ENCODE measurements around the gene ZNF580. TPM values are rescaled to one million over a fixed set of nuclear protein-coding genes. Genes with fewer than 3 reads are reported as not detected.

The ZNF580 gene
- total RNA-seq, 1 experiment from 2014 or later = 22.8 TPM

DNA sequence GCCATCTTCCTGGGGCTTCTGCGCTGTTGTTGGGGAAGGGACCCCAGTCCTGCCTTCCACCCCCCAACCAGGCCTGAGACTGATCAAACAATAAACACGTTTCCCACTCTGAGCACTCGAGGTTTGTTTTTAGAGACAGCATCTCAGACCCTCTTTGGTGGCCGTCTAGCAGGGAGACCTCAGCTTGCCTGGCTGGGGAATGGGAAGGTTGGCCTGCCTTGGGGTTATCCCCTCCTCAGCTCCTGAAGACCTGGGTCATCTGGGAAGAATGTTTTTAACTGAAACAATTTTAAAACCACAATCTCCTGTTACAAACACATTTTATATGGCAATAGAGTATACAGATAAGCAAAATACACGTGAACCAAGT, 4.7 kb downstream of the ZNF580 start:
- H3K4ac ChIP-seq (ENCODE audit: low read depth, low read length) = no peak overlapping the region
- no CpG with 5 or more reads among the region's 5 CpGs for WGBS (ENCODE audit: extremely low coverage, insufficient read length, low lambda C conversion rate)
- no peaks in the 10 kb centered on the region for H4K20me1 ChIP-seq (ENCODE audit: control insufficient read depth, insufficient read depth, insufficient read length)
- H2BK120ac ChIP-seq (ENCODE audit: low read depth, low read length, poor library complexity, severe bottlenecking) = no peak overlapping the region
- no peak overlapping the region for H2AK5ac ChIP-seq (ENCODE audit: insufficient read length, low read length)
- H4K5ac ChIP-seq (ENCODE audit: insufficient read length, low read depth, low read length) = no peak overlapping the region
- no peaks in the 10 kb centered on the region for H3K4me1 ChIP-seq (ENCODE audit: insufficient read depth, low read length)
- H2AFZ ChIP-seq (ENCODE audit: low read length) = no peak overlapping the region
- H3T11ph ChIP-seq (ENCODE audit: low read length) = no peak overlapping the region
- H2BK15ac ChIP-seq (ENCODE audit: low read depth, low read length) = no peak overlapping the region
- peaks cover 40% of the 10 kb centered on the region for H3K23me2 ChIP-seq (ENCODE audit: insufficient read length, low read depth, low read length, poor library complexity, severe bottlenecking)
- DNase-seq = no peak
- H3K79me1 ChIP-seq (ENCODE audit: insufficient read depth, low read depth, low read length, poor library complexity, severe bottlenecking) = peaks cover 3% of the 10 kb centered on the region
- H4K8ac ChIP-seq (replicated peaks; ENCODE audit: insufficient read length, low read depth, low read length) = no peak overlapping the region
- no peak overlapping the region for H3K9ac ChIP-seq (ENCODE audit: extremely low read depth, insufficient read length, low read length)
- no peak overlapping the region for H2BK5ac ChIP-seq (ENCODE audit: insufficient read length, low read length)
- TF ChIP-seq, protein P1, sequence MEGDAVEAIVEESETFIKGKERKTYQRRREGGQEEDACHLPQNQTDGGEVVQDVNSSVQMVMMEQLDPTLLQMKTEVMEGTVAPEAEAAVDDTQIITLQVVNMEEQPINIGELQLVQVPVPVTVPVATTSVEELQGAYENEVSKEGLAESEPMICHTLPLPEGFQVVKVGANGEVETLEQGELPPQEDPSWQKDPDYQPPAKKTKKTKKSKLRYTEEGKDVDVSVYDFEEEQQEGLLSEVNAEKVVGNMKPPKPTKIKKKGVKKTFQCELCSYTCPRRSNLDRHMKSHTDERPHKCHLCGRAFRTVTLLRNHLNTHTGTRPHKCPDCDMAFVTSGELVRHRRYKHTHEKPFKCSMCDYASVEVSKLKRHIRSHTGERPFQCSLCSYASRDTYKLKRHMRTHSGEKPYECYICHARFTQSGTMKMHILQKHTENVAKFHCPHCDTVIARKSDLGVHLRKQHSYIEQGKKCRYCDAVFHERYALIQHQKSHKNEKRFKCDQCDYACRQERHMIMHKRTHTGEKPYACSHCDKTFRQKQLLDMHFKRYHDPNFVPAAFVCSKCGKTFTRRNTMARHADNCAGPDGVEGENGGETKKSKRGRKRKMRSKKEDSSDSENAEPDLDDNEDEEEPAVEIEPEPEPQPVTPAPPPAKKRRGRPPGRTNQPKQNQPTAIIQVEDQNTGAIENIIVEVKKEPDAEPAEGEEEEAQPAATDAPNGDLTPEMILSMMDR (conservative IDR thresholded peaks at IDR 0.05) = no peak
- Mint-ChIP-seq H3K9me3 (peaks cover 0 to 4% of the 10 kb centered on the region in 2 experiments; a peak in 2 of 5 replicates), H3K27me3 (ENCODE audit: low read depth) (peaks cover 1% of the 10 kb centered on the region; the same call in 1 of the 2 replicates), H3K4me3 (peak overlapping the region; percentile 48 to 75), H3K4me1 (peaks cover 23 to 37% of the 10 kb centered on the region in 2 experiments), H3K36me3 (ENCODE audit: insufficient read depth in 1 of 3, low read depth in 3 of 3) (peaks cover 16 to 41% (median 32%) of the 10 kb centered on the region in 3 experiments), H3K27ac (no peak overlapping the region)
- peaks cover 7% of the 10 kb centered on the region; the same call in 1 of the 2 replicates for H3K79me2 ChIP-seq (ENCODE audit: insufficient read depth, low read length)
- no peaks in the 10 kb centered on the region for H3K9me3 ChIP-seq (ENCODE audit: control insufficient read depth, low read depth, low read length)
- H3K27me3 ChIP-seq (ENCODE audit: insufficient read depth, low read length) = no peaks in the 10 kb centered on the region
- no peak overlapping the region for H3K4me2 ChIP-seq (ENCODE audit: insufficient read depth, insufficient read length, low read length)
- H2BK12ac ChIP-seq (ENCODE audit: insufficient read length, low read depth, low read length) = no peak overlapping the region
- no peak overlapping the region for H3K23ac ChIP-seq (ENCODE audit: insufficient read length, low read depth, low read length)
- H3K14ac ChIP-seq (ENCODE audit: insufficient read depth, low read length) = no peak overlapping the region
- H3K56ac ChIP-seq (ENCODE audit: insufficient read length, low read depth, low read length) = no peak overlapping the region
- no peak overlapping the region for H2BK20ac ChIP-seq (ENCODE audit: low read depth, low read length, poor library complexity, severe bottlenecking)
- no peak overlapping the region for H3K18ac ChIP-seq (ENCODE audit: insufficient read length, low read depth, low read length)
- H4K91ac ChIP-seq (ENCODE audit: insufficient read length, low read depth, low read length) = no peak overlapping the region
- no peak overlapping the region for H3K27ac ChIP-seq (ENCODE audit: insufficient read length, low read depth, low read length)
